Transverse colon (tissue), 4 donors: ENCODE measurements around the gene RWDD1.

ENCODE experiments used
- CTCF ChIP-seq, 5 experiments: fragments of 200-600 bp in 3 of 5; fragments of 450-650 bp in 2 of 5; sonication (generic) in 3 of 5; IDR thresholded peaks; 1 replicate in 2 of 5; 2 replicates in 3 of 5; pipeline ENCODE4 v1.5.1; 2016 to 2017; ENCODE audit warnings: antibody characterized with exemption in 5 of 5, inconsistent platforms in 3 of 5, mild to moderate bottlenecking in 2 of 5, moderate library complexity in 1 of 5
- POLR2AphosphoS5 ChIP-seq, 3 donors: sonication (generic); formaldehyde crosslinking; IDR thresholded peaks; one replicate each; pipeline ENCODE4 v1.6.1; 2016; ENCODE audit warnings: antibody characterized with exemption in 3 of 3

- TF ChIP-seq POLR2AphosphoS5 (IDR thresholded peaks at IDR 0.05) (no peak), CTCF (IDR thresholded peaks at IDR 0.05) (no peak)
These were observed 15.2 kb upstream of the RWDD1 start for GRCh38 chr6:116556065-116556464.
